Suppressor macrophage treated with lipopolysaccharide for 1 hour (primary cell): ENCODE data around the gene FIBP.

Experiments used
- DNase-seq, 3 donors: peaks; one replicate each; pipeline ENCODE4 v3.0.0-alpha.2; 2020 to 2022

Gene FIBP

GRCh38 chr11:65887723-65888162 is 528 bp downstream of the FIBP start:
- no peak for DNase-seq

- no peak for DNase-seq
Measured at GRCh38 chr11:65886826-65887722, 1.2 kb downstream of the FIBP start.

- no peak for DNase-seq
Measured at GRCh38 chr11:65885808-65886536, 2.3 kb downstream of the FIBP start.

GRCh38 chr11:65885231-65885630 is 3.0 kb downstream of the FIBP start:
- DNase-seq: no peak

- peak; percentile 88 to 92 (median 90) for DNase-seq
Measured at GRCh38 chr11:65884716-65885092, 3.6 kb downstream of the FIBP start.

- no peak for DNase-seq
Measured at GRCh38 chr11:65883786-65884715, 4.2 kb downstream of the FIBP start.

DNA sequence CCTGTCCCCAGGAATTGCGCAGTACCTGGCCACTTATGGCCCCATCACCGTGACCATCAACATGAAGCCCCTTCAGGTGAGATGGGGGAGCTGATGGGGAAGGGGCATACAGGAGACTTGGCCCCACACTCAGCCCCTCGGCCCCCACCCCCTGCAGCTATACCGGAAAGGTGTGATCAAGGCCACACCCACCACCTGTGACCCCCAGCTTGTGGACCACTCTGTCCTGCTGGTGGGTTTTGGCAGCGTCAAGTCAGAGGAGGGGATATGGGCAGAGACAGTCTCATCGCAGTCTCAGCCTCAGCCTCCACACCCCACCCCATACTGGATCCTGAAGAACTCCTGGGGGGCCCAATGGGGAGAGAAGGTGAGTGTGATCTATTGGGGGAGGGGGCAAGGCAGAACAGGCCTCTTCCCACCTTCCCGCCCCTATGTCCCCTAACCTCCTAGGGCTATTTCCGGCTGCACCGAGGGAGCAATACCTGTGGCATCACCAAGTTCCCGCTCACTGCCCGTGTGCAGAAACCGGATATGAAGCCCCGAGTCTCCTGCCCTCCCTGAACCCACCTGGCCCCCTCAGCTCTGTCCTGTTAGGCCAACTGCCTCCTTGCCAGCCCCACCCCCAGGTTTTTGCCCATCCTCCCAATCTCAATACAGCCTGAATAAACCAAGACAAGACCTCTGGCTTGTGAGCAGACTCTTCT is 5.1 kb downstream of the FIBP start:
- no peak for DNase-seq

- no peak for DNase-seq
Measured at GRCh38 chr11:65882120-65883057, 5.9 kb downstream of the FIBP start.

GRCh38 chr11:65880844-65881421 is 7.3 kb downstream of the FIBP start:
- no peak for DNase-seq

DNA sequence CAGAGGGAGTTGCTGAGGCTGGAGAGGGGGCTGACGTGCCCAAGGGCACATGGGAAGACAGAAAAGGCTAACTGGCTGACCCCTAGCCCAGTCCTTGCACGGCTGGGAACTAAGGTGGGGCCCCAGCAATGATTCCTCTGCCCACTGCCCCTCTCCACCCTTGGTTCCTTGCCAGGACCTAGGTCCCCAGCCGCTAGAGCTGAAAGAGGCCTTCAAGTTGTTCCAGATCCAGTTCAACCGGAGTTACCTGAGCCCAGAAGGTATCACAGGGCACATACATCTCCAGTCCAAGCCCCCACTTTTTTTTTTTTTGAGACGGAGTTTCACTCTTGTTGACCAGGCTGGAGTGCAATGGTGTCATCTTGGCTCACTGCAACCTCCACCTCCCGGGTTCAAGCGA is 8.2 kb downstream of the FIBP start:
- DNase-seq: no peak

DNA sequence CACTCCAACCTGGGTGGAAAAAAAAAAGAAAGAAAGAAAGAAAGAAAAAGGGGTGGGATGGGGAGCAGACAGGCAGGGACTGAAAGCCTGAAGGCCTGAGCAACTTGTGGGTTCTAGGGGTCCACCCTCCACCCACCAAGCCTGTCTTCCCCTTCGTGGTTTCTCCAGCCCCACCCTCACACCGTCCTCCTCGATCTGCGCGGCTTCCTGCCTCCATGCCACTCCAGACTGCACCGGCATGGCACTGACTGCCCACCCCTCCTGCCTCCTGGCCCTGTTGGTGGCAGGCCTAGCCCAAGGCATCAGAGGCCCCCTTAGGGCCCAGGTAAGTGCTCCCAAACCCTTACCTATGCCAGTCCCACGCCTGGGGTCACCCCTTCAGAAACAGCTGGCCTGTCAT is 8.7 kb downstream of the FIBP start, which contains the start of gene CTSW:
CTSW (plus strand) TSS at position 221 of the 400 bp plus-strand sequence; CDS start at position 239, 18 bp downstream.
- no peak for DNase-seq

GRCh38 chr11:65873318-65874156 is 14.7 kb downstream of the FIBP start:
- DNase-seq: peak; percentile 95 to 99 (median 97)

DNA sequence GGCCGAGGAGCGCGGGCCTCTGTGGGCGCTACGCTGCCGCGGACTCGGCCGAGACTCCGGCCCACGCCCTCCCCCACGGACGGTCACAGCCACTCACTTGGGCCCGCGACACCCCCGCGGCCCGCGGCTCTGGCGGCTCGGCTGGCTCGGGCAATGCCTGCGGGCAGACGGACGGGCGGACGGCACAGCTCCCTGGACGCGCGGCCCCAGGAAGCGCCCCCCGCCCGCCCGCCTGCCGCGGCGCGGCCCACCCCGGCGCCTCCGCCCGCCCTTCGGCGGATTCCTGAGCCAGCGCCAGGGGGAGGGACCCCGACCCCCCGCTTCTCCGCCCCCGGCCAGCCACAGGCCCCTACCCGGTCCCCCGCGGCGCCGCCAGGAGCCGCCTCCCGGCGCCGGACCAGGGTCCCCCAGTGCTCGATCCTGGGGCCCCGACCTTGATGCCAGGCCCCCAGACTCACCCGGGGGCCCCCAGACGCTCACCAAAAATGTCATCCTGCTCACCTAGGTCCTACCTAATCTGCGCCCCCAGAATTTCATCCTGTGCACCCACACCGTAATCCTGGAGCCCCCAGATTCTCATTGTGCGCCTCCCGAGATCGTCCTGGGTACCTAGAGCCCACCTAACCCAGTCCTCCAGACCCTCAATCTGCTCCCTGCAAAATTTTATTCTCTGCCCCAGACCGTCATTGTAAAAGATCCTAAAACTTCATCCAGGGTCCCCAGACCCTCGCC is 15.5 kb downstream of the FIBP start, which contains the start of gene EFEMP2:
EFEMP2 (minus strand) TSS at position 215 of the 732 bp plus-strand sequence. CDS start 446 bp downstream, outside the sequence.
- peak in 2 of 3 donors; percentile 52 to 62 for DNase-seq

DNA sequence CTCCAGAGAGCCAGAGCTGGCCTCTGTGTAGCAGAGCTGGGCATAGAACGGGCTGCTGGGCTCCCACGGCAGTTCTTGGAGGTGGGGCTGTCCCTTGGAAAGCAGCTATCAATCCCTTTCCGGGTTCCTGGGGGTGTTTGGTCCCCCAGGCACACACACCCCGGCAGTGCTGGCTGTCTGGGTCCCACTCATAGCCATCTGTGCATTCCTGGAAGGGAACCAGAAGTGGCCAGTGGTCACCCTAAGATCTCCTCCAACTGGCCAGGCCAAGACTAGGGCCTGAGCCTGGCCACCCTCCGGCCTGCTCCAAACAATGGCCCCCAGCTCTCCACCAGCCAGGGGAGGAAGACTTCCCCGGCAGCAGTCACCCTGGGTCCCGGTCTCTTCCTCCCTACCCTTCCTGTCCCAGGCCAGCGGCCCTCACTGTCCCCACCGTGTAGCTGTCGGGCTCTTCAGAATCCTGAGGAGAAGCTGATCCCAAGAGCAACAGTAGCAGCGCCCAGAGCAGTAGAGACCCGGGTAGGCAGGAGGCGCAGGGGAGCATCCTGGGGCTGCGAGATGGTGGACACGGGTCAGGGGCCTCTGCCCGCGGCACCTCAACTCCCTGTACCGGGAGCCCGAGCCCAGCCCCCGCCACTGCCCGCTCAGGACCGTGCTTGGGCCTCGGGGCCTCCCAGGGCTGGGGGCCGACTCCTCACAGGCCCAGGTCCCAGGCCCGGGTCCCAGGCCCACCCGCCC is 16.3 kb downstream of the FIBP start:
- no peak for DNase-seq

GRCh38 chr11:65870706-65871681 is 17.3 kb downstream of the FIBP start:
- DNase-seq: no peak

DNA sequence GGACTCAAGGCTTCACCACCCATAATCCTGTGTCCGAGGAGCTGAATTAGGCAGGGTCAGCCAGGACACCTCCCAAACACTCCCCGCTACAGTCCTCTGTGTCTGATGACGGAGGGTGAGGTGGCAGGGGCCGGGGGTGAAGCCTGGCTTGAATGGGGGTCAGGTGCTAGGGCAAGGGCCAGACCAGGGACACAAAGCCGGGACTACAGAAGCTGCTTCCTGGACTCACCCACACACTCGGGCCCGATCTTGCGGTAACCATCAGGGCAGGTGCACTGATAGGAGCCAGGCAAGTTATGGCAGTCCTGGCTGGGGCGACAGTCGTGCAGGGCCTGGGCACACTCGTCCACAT is 18.0 kb downstream of the FIBP start:
- DNase-seq: no peak
